GM12875 (cell line): ENCODE results near the gene MAST4.

Source experiments
- H3K4me3 ChIP-seq: one replicate; pipeline ENCODE4 v1.5.1; 2011; ENCODE audit warnings: low read depth, low read length, control low read depth
- CTCF ChIP-seq: IDR thresholded peaks from 2 replicates; pipeline ENCODE4 v1.5.1; 2011; ENCODE audit warnings: low read depth, mild to moderate bottlenecking, control low read depth, inconsistent platforms, low read length, moderate library complexity, borderline replicate concordance; ENCODE audit not compliant: insufficient read depth

The MAST4 gene

GRCh38 chr5:67189079-67189354 is 592.8 kb downstream of the MAST4 start:
- H3K4me3 ChIP-seq, result no peak overlapping the region
- TF ChIP-seq CTCF, result no peak

- TF ChIP-seq CTCF, result no peak
- H3K4me3 ChIP-seq, result no peak overlapping the region
Observed at GRCh38 chr5:67189931-67190330, 593.7 kb downstream of the MAST4 start.

GRCh38 chr5:67190410-67190809 is 594.2 kb downstream of the MAST4 start:
- H3K4me3 ChIP-seq, result no peak overlapping the region
- no peak for TF ChIP-seq CTCF

- no peak overlapping the region for H3K4me3 ChIP-seq
- no peak for TF ChIP-seq CTCF
Observed at GRCh38 chr5:67190861-67191260, 594.7 kb downstream of the MAST4 start.

- TF ChIP-seq CTCF, result no peak
- no peak overlapping the region for H3K4me3 ChIP-seq
Observed at GRCh38 chr5:67192719-67193438, 596.7 kb downstream of the MAST4 start.

GRCh38 chr5:67193439-67193807 is 597.2 kb downstream of the MAST4 start:
- no peak for TF ChIP-seq CTCF
- H3K4me3 ChIP-seq, result no peak overlapping the region

GRCh38 chr5:67194166-67194565 is 598.0 kb downstream of the MAST4 start:
- H3K4me3 ChIP-seq, result no peak overlapping the region
- no peak for TF ChIP-seq CTCF
